Gastroesophageal sphincter (tissue), 3 donors: ENCODE data around the gene TMEM138.

Source experiments
- CTCF ChIP-seq, 4 experiments: fragments of 200-600 bp in 2 of 4; fragments of 450-650 bp in 2 of 4; sonication (generic) in 1 of 4; IDR thresholded peaks; one replicate each; pipeline ENCODE4 v1.5.1; 2017 to 2019; ENCODE audit warnings: antibody characterized with exemption in 4 of 4, mild to moderate bottlenecking in 2 of 4, moderate library complexity in 2 of 4
- EP300 ChIP-seq: sonication (generic); formaldehyde crosslinking; IDR thresholded peaks from one replicate; pipeline ENCODE4 v1.6.1; 2017; ENCODE audit warnings: antibody characterized with exemption, mild to moderate bottlenecking
- POLR2A ChIP-seq, 2 donors: fragments of 450-650 bp; IDR thresholded peaks; one replicate each; pipeline ENCODE4 v1.6.1; 2017; ENCODE audit warnings: antibody characterized with exemption in 2 of 2, mild to moderate bottlenecking in 2 of 2, moderate library complexity in 1 of 2
- POLR2AphosphoS5 ChIP-seq: sonication (generic); formaldehyde crosslinking; IDR thresholded peaks from one replicate; pipeline ENCODE4 v1.6.1; 2017; ENCODE audit warnings: antibody characterized with exemption

GRCh38 chr11:61357233-61357893 is 4.8 kb upstream of the TMEM138 start:
- TF ChIP-seq CTCF (IDR thresholded peaks at IDR 0.05) (no peak), POLR2AphosphoS5 (no peak), POLR2A (IDR thresholded peaks at IDR 0.05) (no peak), EP300 (no peak)
